HCT116 (cell line): ENCODE data around the gene DCUN1D2. TPM values are rescaled to one million over a fixed set of nuclear protein-coding genes. Genes with fewer than 3 reads are reported as not detected.

ENCODE experiments used
- ATAC-seq: fragments of 200-7000 bp; cut with Tn5 transposase; 2 replicates; pipeline ENCODE4 v1.9.1; 2020; ENCODE audit warnings: mild to moderate bottlenecking, moderate library complexity
- BruUV-seq: library from RNA; stranded (reverse); fragments of 400-500 nt; replicated peaks from 2 replicates; lab custom pipeline; 2021; lab: Mats Ljungman, UMichigan
- CTCF ChIA-PET: fragments of 300-600 bp; sonication (Branson Sonifier 250); formaldehyde crosslinking; loops from one replicate; lab custom pipeline; 2021; ENCODE audit warnings: antibody characterized with exemption; lab: Charles Lee
- POLR2A ChIA-PET: fragments of 300-600, 350-600 bp; sonication (Branson Sonifier 250); formaldehyde crosslinking; loops from one replicate; lab custom pipeline; 2021; ENCODE audit warnings: antibody characterized with exemption; lab: Charles Lee
- RAD21 ChIA-PET, 2 experiments: fragments of 300-600 bp; sonication (Branson Sonifier 250); formaldehyde crosslinking; loops; one replicate each; lab custom pipeline; 2023; ENCODE audit warnings: low total read pairs in 2 of 2; ENCODE audit not compliant: uncharacterized antibody in 2 of 2, unreplicated experiment in 2 of 2, low non-redundant PET in 1 of 2; lab: Charles Lee
- DNase-seq: peaks from one replicate; pipeline ENCODE4 v3.0.0-alpha.2; 2010; ENCODE audit warnings: low read depth, low spot score
- H2AFZ ChIP-seq: fragments of 200-600 bp; shearing (Covaris generic), sonication (generic); 2 replicates; pipeline ENCODE4 v1.6.1; 2017; ENCODE audit warnings: low read depth, mixed run types, mixed read lengths, antibody characterized with exemption, low read length; ENCODE audit not compliant: poor library complexity, severe bottlenecking
- H3K27ac ChIP-seq: 2 replicates; pipeline ENCODE4 v1.5.1; 2012; ENCODE audit warnings: low read depth, low read length
- H3K27me3 ChIP-seq: fragments of 200-600 bp; sonication (generic); 2 replicates; pipeline ENCODE4 v1.6.1; 2016; ENCODE audit warnings: mixed run types, low read length, mixed read lengths; ENCODE audit not compliant: insufficient read depth
- H3K36me3 ChIP-seq, 2 experiments: fragments of 200-500 bp in 1 of 2; fragments of 200-600 bp in 1 of 2; sonication (Bioruptor generic) in 1 of 2; sonication (generic) in 1 of 2; 2 replicates each; pipeline versions ENCODE4 v1.5.1 to v1.6.1; 2014 to 2016; ENCODE audit warnings: low read length in 2 of 2, inconsistent platforms in 1 of 2, mixed read lengths in 1 of 2, mixed run types in 1 of 2; ENCODE audit not compliant: insufficient read depth in 2 of 2, control insufficient read depth in 1 of 2
- H3K4me1 ChIP-seq, 2 experiments: fragments of 200-600 bp in 1 of 2; sonication (generic) in 1 of 2; 2 replicates each; pipeline versions ENCODE4 v1.5.1 to v1.6.1; 2012 to 2017; ENCODE audit warnings: low read length in 2 of 2, inconsistent platforms in 1 of 2, mild to moderate bottlenecking in 1 of 2, mixed read lengths in 1 of 2, mixed run types in 1 of 2, moderate library complexity in 1 of 2; ENCODE audit not compliant: insufficient read depth in 2 of 2, control insufficient read depth in 1 of 2
- H3K4me2 ChIP-seq: fragments of 200-600 bp; sonication (generic); 2 replicates; pipeline ENCODE4 v1.6.1; 2017; ENCODE audit warnings: mixed run types, low read length, mixed read lengths
- H3K4me3 ChIP-seq, 2 experiments: fragments of 200-600 bp in 1 of 2; sonication (generic) in 1 of 2; replicated peaks in 1 of 2; 2 replicates each; pipeline ENCODE4 v1.5.1; 2011 to 2016; ENCODE audit warnings: low read length in 2 of 2, control low read depth in 1 of 2, low read depth in 1 of 2, mild to moderate bottlenecking in 1 of 2, mixed read lengths in 1 of 2, mixed run types in 1 of 2
- H3K79me2 ChIP-seq: fragments of 200-600 bp; sonication (generic); 2 replicates; pipeline ENCODE4 v1.6.1; 2017; ENCODE audit warnings: mild to moderate bottlenecking, mixed run types, low read length, moderate library complexity, mixed read lengths; ENCODE audit not compliant: insufficient read depth
- H3K9ac ChIP-seq: fragments of 200-600 bp; sonication (generic); 2 replicates; pipeline ENCODE4 v1.6.1; 2016; ENCODE audit warnings: low read length, mixed read lengths
- H3K9me2 ChIP-seq: fragments of 200-600 bp; sonication (generic), shearing (Covaris generic); 2 replicates; pipeline ENCODE4 v1.6.1; 2017; ENCODE audit warnings: mixed run types, mild to moderate bottlenecking, moderate library complexity; ENCODE audit not compliant: insufficient read depth
- H3K9me3 ChIP-seq, 2 experiments: fragments of 200-500 bp in 1 of 2; fragments of 200-600 bp in 1 of 2; sonication (Bioruptor generic) in 1 of 2; sonication (generic) in 1 of 2; 2 replicates each; pipeline ENCODE4 v1.6.1; 2014 to 2017; ENCODE audit warnings: low read length in 2 of 2, mixed read lengths in 2 of 2, inconsistent platforms in 1 of 2, low read depth in 1 of 2, mild to moderate bottlenecking in 1 of 2, mixed run types in 1 of 2, moderate library complexity in 1 of 2; ENCODE audit not compliant: control insufficient read depth in 1 of 2, insufficient read depth in 1 of 2
- H4K20me1 ChIP-seq: fragments of 200-600 bp; sonication (generic), shearing (Covaris generic); 2 replicates; pipeline ENCODE4 v1.6.1; 2017; ENCODE audit warnings: mixed run types, mild to moderate bottlenecking, moderate library complexity; ENCODE audit not compliant: insufficient read depth
- EGR1 ChIP-seq: IDR thresholded peaks from 2 replicates; pipeline ENCODE4 v1.6.1; 2012; ENCODE audit warnings: low read depth
- ELF1 ChIP-seq: IDR thresholded peaks from 2 replicates; pipeline ENCODE4 v1.6.1; 2012; ENCODE audit warnings: low read depth, borderline replicate concordance
- EZH2 ChIP-seq: fragments of 200-600 bp; sonication (generic); IDR thresholded peaks from 2 replicates; pipeline ENCODE4 v1.6.1; 2017; ENCODE audit warnings: antibody characterized with exemption, mixed run types
- POLR2A ChIP-seq: IDR thresholded peaks from 2 replicates; pipeline ENCODE4 v1.7.0; 2011; ENCODE audit warnings: borderline replicate concordance; ENCODE audit not compliant: insufficient read depth, insufficient read length; ENCODE audit errors: extremely low read depth
- SRF ChIP-seq: IDR thresholded peaks from 2 replicates; pipeline ENCODE4 v1.6.1; 2012; ENCODE audit warnings: low read depth
- YY1 ChIP-seq: IDR thresholded peaks from 2 replicates; pipeline ENCODE4 v1.6.1; 2011; ENCODE audit warnings: low read length, low read depth, moderate library complexity, mild to moderate bottlenecking; ENCODE audit not compliant: insufficient replicate concordance; ENCODE audit errors: extremely low read depth
- ZNF274 ChIP-seq: fragments of 200-500 bp; sonication (Bioruptor generic); IDR thresholded peaks from 2 replicates; pipeline ENCODE4 v1.6.1; 2014; ENCODE audit warnings: mild to moderate bottlenecking, low read depth, low read length, inconsistent platforms
- intact Hi-C: fragments of 100-400 bp; cut with micrococcal nuclease; formaldehyde crosslinking; loops from 2 replicates; pipeline ENCODE4 v1.10.0; 2022
- total RNA-seq: library from RNA; stranded (reverse); gene quantifications from one replicate; pipeline ENCODE4 v1.2.1, GENCODE V29; 2021; ENCODE audit not compliant: unreplicated experiment
- TF ChIP-seq, protein P1 (sequence below): IDR thresholded peaks from 2 replicates; pipeline ENCODE4 v1.6.1; 2011; ENCODE audit warnings: mild to moderate bottlenecking, low read length, moderate library complexity; ENCODE audit not compliant: insufficient replicate concordance; ENCODE audit errors: extremely low read depth
- TF ChIP-seq, protein P2 (sequence below): IDR thresholded peaks from 2 replicates; pipeline ENCODE4 v1.6.1; 2012
- TF ChIP-seq, protein P3 (sequence below): IDR thresholded peaks from 2 replicates; pipeline ENCODE4 v1.6.1; 2012

The DCUN1D2 gene
- total RNA-seq, 1 experiment from 2014 or later: 25.4 TPM

DNA sequence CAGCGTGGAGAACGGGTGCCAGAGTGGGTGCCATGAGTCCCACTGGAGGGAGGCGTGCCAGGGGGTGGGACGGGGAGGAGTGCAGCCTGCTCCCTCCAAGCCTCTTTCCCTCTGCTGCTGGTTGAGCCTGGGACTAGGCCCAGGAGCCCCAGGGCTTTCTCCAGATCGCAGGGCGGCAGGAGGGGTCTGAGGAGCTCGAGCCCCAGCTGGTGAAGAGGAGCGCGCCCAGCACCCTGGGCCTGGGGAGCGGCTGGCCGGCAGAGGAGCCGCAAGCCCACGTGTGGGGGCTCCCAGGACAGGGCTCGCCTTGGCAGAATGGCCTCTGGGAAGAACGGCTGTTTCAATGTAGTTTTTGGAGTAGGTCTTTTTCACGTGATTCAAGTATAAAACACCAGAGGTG is 12.2 kb upstream of the DCUN1D2 start:
- Histone ChIP-seq H4K20me1 (no peaks in the 10 kb centered on the region), H3K4me3 (no peak overlapping the region), H3K4me2 (no peak overlapping the region), H3K36me3 (peaks cover 45 to 51% of the 10 kb centered on the region in 2 experiments), H3K9ac (no peak overlapping the region), H3K9me2 (no peaks in the 10 kb centered on the region), H3K27me3 (no peaks in the 10 kb centered on the region), H3K4me1 (no peaks in the 10 kb centered on the region), H3K9me3 (no peaks in the 10 kb centered on the region), H3K79me2 (peaks cover 1% of the 10 kb centered on the region; the same call in 1 of the 2 replicates), H3K27ac (no peak overlapping the region), H2AFZ (no peak overlapping the region)
- POLR2A ChIA-PET: no interaction called here
- CTCF ChIA-PET: no interaction called here
- no TSS peak for BruUV-seq
- intact Hi-C loops: no loop called here
- no peak for TF ChIP-seq EGR1
- TF ChIP-seq ELF1: no peak
- no peak for TF ChIP-seq SRF
- TF ChIP-seq YY1: no peak
- no peak for TF ChIP-seq ZNF274
- TF ChIP-seq POLR2A: no peak
- TF ChIP-seq EZH2: no peak
- TF ChIP-seq, protein P1, sequence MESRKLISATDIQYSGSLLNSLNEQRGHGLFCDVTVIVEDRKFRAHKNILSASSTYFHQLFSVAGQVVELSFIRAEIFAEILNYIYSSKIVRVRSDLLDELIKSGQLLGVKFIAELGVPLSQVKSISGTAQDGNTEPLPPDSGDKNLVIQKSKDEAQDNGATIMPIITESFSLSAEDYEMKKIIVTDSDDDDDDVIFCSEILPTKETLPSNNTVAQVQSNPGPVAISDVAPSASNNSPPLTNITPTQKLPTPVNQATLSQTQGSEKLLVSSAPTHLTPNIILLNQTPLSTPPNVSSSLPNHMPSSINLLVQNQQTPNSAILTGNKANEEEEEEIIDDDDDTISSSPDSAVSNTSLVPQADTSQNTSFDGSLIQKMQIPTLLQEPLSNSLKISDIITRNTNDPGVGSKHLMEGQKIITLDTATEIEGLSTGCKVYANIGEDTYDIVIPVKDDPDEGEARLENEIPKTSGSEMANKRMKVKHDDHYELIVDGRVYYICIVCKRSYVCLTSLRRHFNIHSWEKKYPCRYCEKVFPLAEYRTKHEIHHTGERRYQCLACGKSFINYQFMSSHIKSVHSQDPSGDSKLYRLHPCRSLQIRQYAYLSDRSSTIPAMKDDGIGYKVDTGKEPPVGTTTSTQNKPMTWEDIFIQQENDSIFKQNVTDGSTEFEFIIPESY: no peak
- TF ChIP-seq, protein P2, sequence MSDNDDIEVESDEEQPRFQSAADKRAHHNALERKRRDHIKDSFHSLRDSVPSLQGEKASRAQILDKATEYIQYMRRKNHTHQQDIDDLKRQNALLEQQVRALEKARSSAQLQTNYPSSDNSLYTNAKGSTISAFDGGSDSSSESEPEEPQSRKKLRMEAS: no peak
- TF ChIP-seq, protein P3, sequence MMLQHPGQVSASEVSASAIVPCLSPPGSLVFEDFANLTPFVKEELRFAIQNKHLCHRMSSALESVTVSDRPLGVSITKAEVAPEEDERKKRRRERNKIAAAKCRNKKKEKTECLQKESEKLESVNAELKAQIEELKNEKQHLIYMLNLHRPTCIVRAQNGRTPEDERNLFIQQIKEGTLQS: no peak
- ATAC-seq (no peak), DNase-seq (no peak)
- RAD21 ChIA-PET: no interaction called here
